D721Med (cell line): ENCODE data around the gene STK16.

Experiments
- DNase-seq: peaks from one replicate; pipeline ENCODE4 v3.0.0; 2011; ENCODE audit warnings: low spot score; ENCODE audit not compliant: insufficient read length
- FAIRE-seq: peaks from 2 replicates; lab custom pipeline; 2011; peaks lifted over from hg19 to GRCh38; lab: Jason Lieb, UNC
- CTCF ChIP-seq: IDR thresholded peaks from 2 replicates; pipeline ENCODE4 v1.5.1; 2012; ENCODE audit warnings: mild to moderate bottlenecking, control low read depth; ENCODE audit not compliant: insufficient read depth; ENCODE audit errors: missing control alignments

Gene STK16

DNA sequence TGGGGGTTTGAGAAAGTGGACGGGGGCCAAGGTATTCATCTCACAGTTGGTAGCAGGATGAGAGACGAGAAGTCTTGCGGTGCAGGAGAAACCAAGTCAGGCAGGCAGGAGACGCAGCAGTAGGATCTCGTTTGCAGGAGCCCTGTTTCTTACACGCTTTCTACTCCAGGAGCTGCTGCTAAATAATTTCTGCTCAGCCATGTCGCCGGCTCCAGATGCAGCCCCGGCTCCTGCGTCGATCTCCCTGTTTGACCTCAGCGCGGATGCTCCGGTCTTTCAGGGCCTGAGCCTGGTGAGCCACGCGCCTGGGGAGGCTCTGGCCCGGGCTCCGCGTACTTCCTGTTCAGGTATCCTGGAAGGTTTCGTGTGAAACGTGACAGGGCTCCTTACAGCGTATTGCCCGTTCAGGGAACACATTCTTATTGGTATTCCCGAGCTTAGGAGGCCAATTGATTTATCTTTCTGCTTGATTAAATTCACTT lies 15.2 kb upstream of the STK16 start:
- TF ChIP-seq CTCF: no peak
- DNase-seq (no peak), FAIRE-seq (no peak)

GRCh38 chr2:219234331-219234730 lies 10.9 kb upstream of the STK16 start:
- no peak for TF ChIP-seq CTCF
- DNase-seq (no peak), FAIRE-seq (no peak)

- FAIRE-seq (no peak), DNase-seq (no peak)
- no peak for TF ChIP-seq CTCF
Measured at GRCh38 chr2:219243291-219243761, 2.0 kb upstream of the STK16 start.

GRCh38 chr2:219244789-219245147 lies 511 bp upstream of the STK16 start:
- TF ChIP-seq CTCF: no peak
- DNase-seq (no peak), FAIRE-seq (no peak)

GRCh38 chr2:219245899-219246230 lies 586 bp downstream of the STK16 start:
- DNase-seq: no peak
- no peak for TF ChIP-seq CTCF
- FAIRE-seq: no peak

DNA sequence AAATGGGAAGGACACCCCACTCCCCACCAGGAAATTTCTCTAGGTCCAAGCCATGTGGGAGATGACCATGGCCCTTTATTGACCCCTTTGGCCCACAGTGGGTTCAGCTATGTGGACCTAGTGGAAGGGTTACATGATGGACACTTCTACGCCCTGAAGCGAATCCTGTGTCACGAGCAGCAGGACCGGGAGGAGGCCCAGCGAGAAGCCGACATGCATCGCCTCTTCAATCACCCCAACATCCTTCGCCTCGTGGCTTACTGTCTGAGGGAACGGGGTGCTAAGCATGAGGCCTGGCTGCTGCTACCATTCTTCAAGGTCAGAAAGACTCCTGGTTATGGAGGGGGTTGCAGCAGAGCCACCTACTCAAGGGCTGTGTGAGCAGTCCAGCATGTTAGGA lies 1.3 kb downstream of the STK16 start:
- FAIRE-seq (no peak), DNase-seq (no peak)
- no peak for TF ChIP-seq CTCF

DNA sequence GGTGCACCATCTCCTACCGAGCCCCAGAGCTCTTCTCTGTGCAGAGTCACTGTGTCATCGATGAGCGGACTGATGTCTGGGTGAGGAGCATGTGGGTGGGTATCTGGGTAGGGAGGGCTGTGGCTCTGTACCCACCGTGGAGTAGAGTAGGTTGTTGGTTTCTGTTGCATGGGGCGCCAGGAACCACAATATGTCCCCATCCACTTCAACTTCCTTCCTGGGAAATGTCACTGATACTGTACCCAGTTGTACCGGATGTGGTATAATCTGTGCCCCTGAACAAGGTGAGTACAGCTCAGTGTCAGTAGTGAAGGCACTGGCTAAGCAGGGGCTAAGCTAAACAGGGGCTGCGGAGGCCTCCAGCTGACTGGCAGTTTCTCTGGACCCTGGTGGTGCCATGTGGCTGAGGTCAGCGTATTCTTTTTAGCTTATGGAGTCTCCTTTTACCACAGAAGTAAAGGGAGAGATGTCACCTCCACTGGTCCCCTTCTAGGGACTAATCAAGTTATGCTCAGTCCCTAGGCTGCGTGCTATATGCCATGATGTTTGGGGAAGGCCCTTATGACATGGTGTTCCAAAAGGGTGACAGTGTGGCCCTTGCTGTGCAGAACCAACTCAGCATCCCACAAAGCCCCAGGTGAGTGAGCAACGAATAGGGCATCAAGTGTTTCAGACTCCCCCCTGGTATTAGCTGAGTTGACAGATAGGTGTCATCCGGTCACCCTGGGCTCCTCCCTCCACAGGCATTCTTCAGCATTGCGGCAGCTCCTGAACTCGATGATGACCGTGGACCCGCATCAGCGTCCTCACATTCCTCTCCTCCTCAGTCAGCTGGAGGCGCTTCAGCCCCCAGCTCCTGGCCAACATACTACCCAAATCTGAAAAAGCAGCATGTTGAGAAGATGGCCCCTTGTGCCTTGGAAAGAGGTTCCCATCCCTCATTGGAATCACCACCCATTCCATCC lies 2.7 kb downstream of the STK16 start:
- no peak for TF ChIP-seq CTCF
- DNase-seq: no peak
- no peak for FAIRE-seq
